OCI-LY3 (cell line): ENCODE measurements around the gene ARHGAP26.

Source experiments
- H2AFZ ChIP-seq: fragments of 200-600, 300-600 bp; shearing (Covaris generic); 2 replicates; pipeline ENCODE4 v1.6.0; 2014; ENCODE audit warnings: antibody characterized with exemption, low read depth, low read length
- H3K27ac ChIP-seq: fragments of 200-600, 300-600 bp; sonication (generic); 2 replicates; pipeline ENCODE4 v1.5.1; 2014; ENCODE audit warnings: mild to moderate bottlenecking, low read length, moderate library complexity, mixed read lengths
- H3K27me3 ChIP-seq: fragments of 200-600, 300-600 bp; sonication (generic); 2 replicates; pipeline ENCODE4 v1.6.1; 2014; ENCODE audit warnings: low read depth, low read length, mixed read lengths
- H3K36me3 ChIP-seq: fragments of 200-600, 300-600 bp; sonication (generic); replicated peaks from 2 replicates; pipeline ENCODE3; 2014; ENCODE audit warnings: low read depth, low read length, mixed read lengths
- H3K4me1 ChIP-seq: fragments of 300-600, 200-600 bp; sonication (generic); 2 replicates; pipeline ENCODE4 v1.6.1; 2014; ENCODE audit warnings: low read length, mixed read lengths
- H3K4me2 ChIP-seq: fragments of 200-600, 300-600 bp; sonication (generic); 2 replicates; pipeline ENCODE4 v1.6.1; 2014; ENCODE audit warnings: low read length, mixed read lengths
- H3K4me3 ChIP-seq: fragments of 300-600, 200-600 bp; sonication (generic); 2 replicates; pipeline ENCODE4 v1.5.1; 2014; ENCODE audit warnings: antibody characterized with exemption, mild to moderate bottlenecking, low read length, moderate library complexity
- H3K79me2 ChIP-seq: fragments of 300-600, 200-600 bp; shearing (Covaris generic); 2 replicates; pipeline ENCODE4 v1.6.1; 2014; ENCODE audit warnings: mild to moderate bottlenecking, low read length, mixed read lengths
- H3K9ac ChIP-seq: fragments of 300-600, 200-600 bp; shearing (Covaris generic); 2 replicates; pipeline ENCODE4 v1.6.0; 2014; ENCODE audit warnings: mild to moderate bottlenecking, low read length, moderate library complexity
- H3K9me3 ChIP-seq: fragments of 200-600, 300-600 bp; shearing (Covaris generic); 2 replicates; pipeline ENCODE4 v1.6.1; 2014; ENCODE audit warnings: low read length, mixed read lengths; ENCODE audit not compliant: insufficient read depth
- H4K20me1 ChIP-seq: fragments of 200-600, 300-600 bp; sonication (generic); 2 replicates; pipeline ENCODE4 v1.6.1; 2016; ENCODE audit warnings: low read length, mixed read lengths; ENCODE audit not compliant: insufficient read depth
- CTCF ChIP-seq: fragments of 200-600, 300-600 bp; sonication (generic); IDR thresholded peaks from 2 replicates; pipeline ENCODE4 v1.5.1; 2014; ENCODE audit warnings: antibody characterized with exemption, low read length, low read depth
- EZH2phosphoT487 ChIP-seq: fragments of 200-600 bp; shearing (Covaris generic); IDR thresholded peaks from 2 replicates; pipeline ENCODE4 v1.6.1; 2018; ENCODE audit warnings: antibody characterized with exemption, mixed run types, low read depth

ARHGAP26 gene

GRCh38 chr5:143155455-143155854 lies 385.3 kb downstream of the ARHGAP26 start:
- no peak overlapping the region for H2AFZ ChIP-seq
- no peaks in the 10 kb centered on the region for H3K27me3 ChIP-seq

GRCh38 chr5:143156086-143156485 lies 385.9 kb downstream of the ARHGAP26 start:
- Histone ChIP-seq H3K27ac (no peak overlapping the region), H3K4me3 (no peak overlapping the region), H3K4me2 (no peak overlapping the region), H3K9me3 (no peaks in the 10 kb centered on the region), H3K4me1 (peaks cover 7% of the 10 kb centered on the region), H3K79me2 (no peaks in the 10 kb centered on the region), H3K9ac (no peak overlapping the region), H4K20me1 (no peaks in the 10 kb centered on the region), H3K36me3 (no peaks in the 10 kb centered on the region), H3K27me3 (no peaks in the 10 kb centered on the region), H2AFZ (no peak overlapping the region)
- TF ChIP-seq CTCF (no peak), EZH2phosphoT487 (no peak)

More at GRCh38 chr5:143155455-143155854, 385.3 kb downstream of the ARHGAP26 start:
- H3K4me1 ChIP-seq: peaks cover 7% of the 10 kb centered on the region
- H3K4me2 ChIP-seq: no peak overlapping the region
- no peak overlapping the region for H3K4me3 ChIP-seq
- no peak for TF ChIP-seq EZH2phosphoT487
- no peak for TF ChIP-seq CTCF
- H3K9ac ChIP-seq: no peak overlapping the region
- no peaks in the 10 kb centered on the region for H3K79me2 ChIP-seq
- H3K36me3 ChIP-seq: no peaks in the 10 kb centered on the region
- no peaks in the 10 kb centered on the region for H4K20me1 ChIP-seq
- H3K27ac ChIP-seq: no peak overlapping the region
- no peaks in the 10 kb centered on the region for H3K9me3 ChIP-seq

GRCh38 chr5:143156572-143156971 lies 386.4 kb downstream of the ARHGAP26 start:
- Histone ChIP-seq H3K27ac (no peak overlapping the region), H3K79me2 (no peaks in the 10 kb centered on the region), H3K36me3 (no peaks in the 10 kb centered on the region), H3K4me2 (no peak overlapping the region), H3K9ac (no peak overlapping the region), H4K20me1 (no peaks in the 10 kb centered on the region), H3K4me3 (no peak overlapping the region), H3K4me1 (peaks cover 7% of the 10 kb centered on the region), H2AFZ (no peak overlapping the region), H3K27me3 (no peaks in the 10 kb centered on the region), H3K9me3 (no peaks in the 10 kb centered on the region)
- TF ChIP-seq CTCF (no peak), EZH2phosphoT487 (no peak)

- no peak overlapping the region for H3K27ac ChIP-seq
Measured at GRCh38 chr5:143159031-143159430, 388.9 kb downstream of the ARHGAP26 start.

More at GRCh38 chr5:143159031-143159430, 388.9 kb downstream of the ARHGAP26 start:
- Histone ChIP-seq H3K4me2 (no peak overlapping the region), H3K36me3 (no peaks in the 10 kb centered on the region), H3K9ac (no peak overlapping the region), H3K27me3 (no peaks in the 10 kb centered on the region), H3K4me3 (no peak overlapping the region), H3K4me1 (no peaks in the 10 kb centered on the region), H3K79me2 (no peaks in the 10 kb centered on the region), H4K20me1 (no peaks in the 10 kb centered on the region), H3K9me3 (no peaks in the 10 kb centered on the region), H2AFZ (no peak overlapping the region)
- TF ChIP-seq EZH2phosphoT487 (no peak), CTCF (no peak)
